Cortex of kidney (tissue), 1 donor: ENCODE results near the gene TMEM242.

Experiments used
- DNase-seq: peaks from one replicate; lab custom pipeline; 2025; lab: John Stamatoyannopoulos, UW

Gene TMEM242

GRCh38 chr6:157249826-157250225 is 73.5 kb downstream of the TMEM242 start:
- no peak for DNase-seq

- DNase-seq, result no peak
Measured at GRCh38 chr6:157248264-157248663, 75.1 kb downstream of the TMEM242 start.

GRCh38 chr6:157246771-157247484 is 76.4 kb downstream of the TMEM242 start:
- DNase-seq, result no peak

GRCh38 chr6:157246048-157246630 is 77.2 kb downstream of the TMEM242 start:
- DNase-seq, result no peak

- DNase-seq, result no peak
Measured at GRCh38 chr6:157245436-157245835, 77.9 kb downstream of the TMEM242 start.

GRCh38 chr6:157244780-157245179 is 78.5 kb downstream of the TMEM242 start:
- DNase-seq, result no peak

- no peak for DNase-seq
Measured at GRCh38 chr6:157244175-157244574, 79.1 kb downstream of the TMEM242 start.

- DNase-seq, result no peak
Measured at GRCh38 chr6:157242791-157243190, 80.5 kb downstream of the TMEM242 start.

GRCh38 chr6:157240960-157241311 is 82.4 kb downstream of the TMEM242 start:
- no peak for DNase-seq

- no peak for DNase-seq
Measured at GRCh38 chr6:157240059-157240959, 83.0 kb downstream of the TMEM242 start.

- no peak for DNase-seq
Measured at GRCh38 chr6:157239671-157240058, 83.7 kb downstream of the TMEM242 start.
